IPS DF 6.9 (cell line): ENCODE measurements around the gene HTR3B.
"Not testable (repeated sequence)": the region's sequence is repeated elsewhere in the genome, so short reads cannot be mapped to it uniquely, and the experiment has no call there.

Source experiments
- DNase-seq: peaks from one replicate; pipeline ENCODE4 v3.0.0-alpha.2; 2013; ENCODE audit warnings: low read depth, low spot score
- H3K27ac ChIP-seq: one replicate; pipeline ENCODE4 v1.5.1; 2013; ENCODE audit warnings: low read length, control low read depth
- H3K27me3 ChIP-seq: 2 replicates; pipeline ENCODE4 v1.6.1; 2013; ENCODE audit warnings: mild to moderate bottlenecking, low read length; ENCODE audit not compliant: control insufficient read depth, insufficient read depth
- H3K36me3 ChIP-seq: 2 replicates; pipeline ENCODE4 v1.6.1; 2013; ENCODE audit warnings: low read length; ENCODE audit not compliant: control insufficient read depth, insufficient read depth
- H3K4me1 ChIP-seq: 2 replicates; pipeline ENCODE4 v1.6.1; 2013; ENCODE audit warnings: low read length; ENCODE audit not compliant: control insufficient read depth, insufficient read depth
- H3K4me3 ChIP-seq: 2 replicates; pipeline ENCODE4 v1.5.1; 2013; ENCODE audit warnings: mild to moderate bottlenecking, low read length
- H3K9me3 ChIP-seq: 2 replicates; pipeline ENCODE4 v1.6.1; 2013; ENCODE audit warnings: low read length, inconsistent platforms; ENCODE audit not compliant: control insufficient read depth, insufficient read depth
- WGBS: extraction: QIAGEN DNeasy Blood & Tissue Kit; methylation state at CpG from one replicate; pipeline ENCODE4 v1.1.7; 2013; ENCODE audit warnings: mixed read lengths, missing lambda C conversion rate; ENCODE audit not compliant: insufficient read length, insufficient coverage; 5-methylcytosine and 5-hydroxymethylcytosine counted together

Gene HTR3B

DNA sequence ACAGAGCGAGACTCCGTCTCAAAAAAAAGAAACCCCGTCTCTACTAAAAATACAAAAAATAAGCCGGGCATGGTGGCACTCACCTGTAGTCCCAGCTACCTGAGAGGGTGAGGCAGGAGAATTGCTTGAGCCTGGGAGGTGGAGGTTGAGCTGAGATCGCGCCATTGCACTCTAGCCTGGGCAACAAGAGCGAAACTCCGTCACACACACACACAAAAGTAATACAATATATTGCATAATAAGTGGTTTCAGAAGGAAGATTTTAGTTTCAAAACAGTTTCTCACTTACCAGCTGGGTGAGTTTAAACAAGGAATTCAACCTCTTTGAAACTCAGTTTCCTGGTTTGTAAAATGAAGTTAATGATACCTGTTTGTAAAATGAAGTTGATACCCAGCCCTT is 37.7 kb downstream of the HTR3B start:
- WGBS, result no CpG with 5 or more reads among the region's 8 CpGs
- Histone ChIP-seq H3K36me3 (no peaks in the 10 kb centered on the region), H3K4me1 (no peaks in the 10 kb centered on the region), H3K27me3 (no peaks in the 10 kb centered on the region), H3K27ac (no peak overlapping the region), H3K4me3 (no peak overlapping the region), H3K9me3 (no peaks in the 10 kb centered on the region)
- no peak for DNase-seq

- H3K9me3 ChIP-seq, H3K27ac ChIP-seq, H3K36me3 ChIP-seq, H3K27me3 ChIP-seq, H3K4me1 ChIP-seq, DNase-seq, H3K4me3 ChIP-seq: not testable (repeated sequence)
- WGBS, result no CpG with 5 or more reads among the region's 2 CpGs
These were observed 41.6 kb downstream of the HTR3B start for GRCh38 chr11:113946162-113946561.

- H3K27me3 ChIP-seq, result no peaks in the 10 kb centered on the region
- no peaks in the 10 kb centered on the region for H3K9me3 ChIP-seq
- no peak overlapping the region for H3K27ac ChIP-seq
- WGBS, result no CpG with 5 or more reads among the region's 4 CpGs
- H3K36me3 ChIP-seq, result no peaks in the 10 kb centered on the region
- H3K4me3 ChIP-seq, result no peak overlapping the region
- DNase-seq, result no peak
- peaks cover 2% of the 10 kb centered on the region; the same call in 1 of the 2 replicates for H3K4me1 ChIP-seq
These were observed 43.4 kb downstream of the HTR3B start for GRCh38 chr11:113947994-113948393.

GRCh38 chr11:113949891-113950290 is 45.3 kb downstream of the HTR3B start:
- Histone ChIP-seq H3K4me3 (no peak overlapping the region), H3K36me3 (no peaks in the 10 kb centered on the region), H3K4me1 (peaks cover 4% of the 10 kb centered on the region; the same call in 1 of the 2 replicates), H3K27me3 (peaks cover 1% of the 10 kb centered on the region; the same call in 1 of the 2 replicates), H3K27ac (no peak overlapping the region), H3K9me3 (no peaks in the 10 kb centered on the region)
- no peak for DNase-seq
- WGBS, result no CpG with 5 or more reads among the region's 4 CpGs

DNA sequence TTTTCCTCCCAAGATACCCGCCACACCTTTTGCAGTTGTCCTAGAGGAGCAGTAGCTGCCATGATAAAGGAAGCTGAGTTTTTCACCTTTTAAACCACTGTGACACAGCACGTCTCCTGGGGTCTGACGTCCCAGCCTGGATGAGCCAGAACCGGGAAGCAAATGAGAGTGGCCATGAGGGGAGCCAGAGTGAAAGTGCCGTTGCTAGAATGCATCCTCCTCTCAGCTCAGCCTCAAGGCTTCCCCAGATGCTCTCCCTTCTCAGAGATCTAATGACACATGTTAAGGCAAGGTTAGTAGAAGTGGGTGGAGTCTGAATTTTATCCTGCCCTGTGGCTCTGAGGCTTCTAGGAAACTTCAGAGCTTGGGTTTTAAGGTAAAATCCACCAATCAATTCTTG is 46.9 kb downstream of the HTR3B start:
- no CpG with 5 or more reads among the region's 5 CpGs for WGBS
- DNase-seq, result no peak

GRCh38 chr11:113952070-113952469 is 47.5 kb downstream of the HTR3B start:
- H3K4me3 ChIP-seq, result no peak overlapping the region
- peaks cover 5% of the 10 kb centered on the region; the same call in 1 of the 2 replicates for H3K4me1 ChIP-seq
- no peak overlapping the region for H3K27ac ChIP-seq
- no peak for DNase-seq
- peaks cover 1% of the 10 kb centered on the region; the same call in 1 of the 2 replicates for H3K27me3 ChIP-seq
- WGBS, result no CpG with 5 or more reads among the region's 10 CpGs
- no peaks in the 10 kb centered on the region for H3K9me3 ChIP-seq
- H3K36me3 ChIP-seq, result no peaks in the 10 kb centered on the region

More for the DNA sequence above, 46.9 kb downstream of the HTR3B start:
- Histone ChIP-seq H3K4me1 (peaks cover 4% of the 10 kb centered on the region; the same call in 1 of the 2 replicates), H3K4me3 (no peak overlapping the region), H3K27ac (no peak overlapping the region), H3K9me3 (no peaks in the 10 kb centered on the region), H3K27me3 (peaks cover 1% of the 10 kb centered on the region; the same call in 1 of the 2 replicates), H3K36me3 (no peaks in the 10 kb centered on the region)

- no CpG with 5 or more reads among the region's 10 CpGs for WGBS
- Histone ChIP-seq H3K4me3 (no peak overlapping the region), H3K27ac (no peak overlapping the region), H3K36me3 (no peaks in the 10 kb centered on the region), H3K9me3 (no peaks in the 10 kb centered on the region), H3K4me1 (peaks cover 6% of the 10 kb centered on the region; the same call in 1 of the 2 replicates), H3K27me3 (peaks cover 1% of the 10 kb centered on the region; the same call in 1 of the 2 replicates)
- no peak for DNase-seq
These were observed 48.0 kb downstream of the HTR3B start for GRCh38 chr11:113952588-113952987.

DNA sequence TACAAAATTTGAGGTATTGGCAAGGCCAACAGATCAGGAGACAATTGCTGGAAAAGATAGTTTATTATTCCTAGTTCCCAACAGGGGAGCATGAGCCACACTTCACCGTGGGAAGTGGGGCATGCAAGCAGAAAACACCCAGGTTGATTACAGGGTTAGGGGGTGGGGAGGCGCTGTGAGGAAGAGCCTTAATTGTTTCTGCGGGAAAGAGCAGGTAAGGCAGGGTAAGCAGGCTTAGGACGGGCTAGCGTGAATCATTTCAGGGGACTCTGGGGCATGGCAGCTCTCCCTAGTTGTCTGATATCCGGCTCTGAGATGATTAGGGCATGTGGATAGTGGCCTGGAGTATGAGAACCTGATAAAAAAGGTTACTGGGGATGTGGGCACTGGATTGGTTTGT is 49.6 kb downstream of the HTR3B start:
- no peak overlapping the region for H3K27ac ChIP-seq
- no peak for DNase-seq
- WGBS, result no CpG with 5 or more reads among the region's 6 CpGs

GRCh38 chr11:113956986-113957385 is 52.4 kb downstream of the HTR3B start:
- Histone ChIP-seq H3K27ac (no peak overlapping the region), H3K4me1 (peaks cover 4% of the 10 kb centered on the region; the same call in 1 of the 2 replicates), H3K27me3 (peaks cover 1% of the 10 kb centered on the region; the same call in 1 of the 2 replicates), H3K4me3 (no peak overlapping the region), H3K36me3 (no peaks in the 10 kb centered on the region), H3K9me3 (no peaks in the 10 kb centered on the region)
- WGBS, result no CpG with 5 or more reads among the region's 9 CpGs
- DNase-seq, result no peak

More for the DNA sequence above, 49.6 kb downstream of the HTR3B start:
- peaks cover 1% of the 10 kb centered on the region; the same call in 1 of the 2 replicates for H3K27me3 ChIP-seq
- peaks cover 6% of the 10 kb centered on the region; the same call in 1 of the 2 replicates for H3K4me1 ChIP-seq
- H3K36me3 ChIP-seq, result no peaks in the 10 kb centered on the region
- no peak overlapping the region for H3K4me3 ChIP-seq
- H3K9me3 ChIP-seq, result no peaks in the 10 kb centered on the region

DNA sequence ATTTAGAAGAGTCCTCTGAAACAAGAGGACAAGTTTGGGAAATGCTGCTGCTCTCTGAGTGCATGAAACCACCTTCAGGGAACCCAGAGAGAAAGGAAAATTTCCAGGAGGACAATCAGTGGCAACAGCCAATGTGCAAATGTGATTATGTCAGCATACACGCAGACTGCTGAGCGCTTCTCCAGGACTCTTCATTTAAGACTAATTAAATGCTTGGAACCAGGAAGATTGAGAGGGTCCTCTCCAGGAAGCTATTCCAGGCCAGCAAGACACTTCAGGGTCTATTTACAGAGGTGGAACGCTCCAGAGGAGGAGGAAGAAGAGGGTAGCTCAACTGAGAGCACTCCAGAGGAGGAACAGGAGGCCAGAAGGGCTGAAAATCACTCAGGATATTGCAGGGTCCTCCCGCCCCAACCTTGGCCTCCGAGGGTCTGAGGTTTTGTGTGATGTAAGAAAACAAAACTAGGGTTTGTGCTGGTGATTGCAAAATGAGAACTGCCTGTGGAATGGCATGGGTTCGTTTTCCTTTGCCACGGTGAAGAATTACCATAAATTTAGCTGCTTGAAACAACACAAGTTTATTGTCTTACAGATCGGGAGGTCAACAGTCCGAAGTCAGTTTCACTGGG is 56.2 kb downstream of the HTR3B start:
- Histone ChIP-seq H3K36me3 (no peaks in the 10 kb centered on the region), H3K27me3 (no peaks in the 10 kb centered on the region), H3K4me3 (no peak overlapping the region), H3K4me1 (0 out of 2 replicates have a peak, but pooled peaks cover 3% of the 10 kb centered on the region), H3K27ac (no peak overlapping the region), H3K9me3 (no peaks in the 10 kb centered on the region)
- no peak for DNase-seq
- WGBS, result no CpG with 5 or more reads among the region's 9 CpGs

DNA sequence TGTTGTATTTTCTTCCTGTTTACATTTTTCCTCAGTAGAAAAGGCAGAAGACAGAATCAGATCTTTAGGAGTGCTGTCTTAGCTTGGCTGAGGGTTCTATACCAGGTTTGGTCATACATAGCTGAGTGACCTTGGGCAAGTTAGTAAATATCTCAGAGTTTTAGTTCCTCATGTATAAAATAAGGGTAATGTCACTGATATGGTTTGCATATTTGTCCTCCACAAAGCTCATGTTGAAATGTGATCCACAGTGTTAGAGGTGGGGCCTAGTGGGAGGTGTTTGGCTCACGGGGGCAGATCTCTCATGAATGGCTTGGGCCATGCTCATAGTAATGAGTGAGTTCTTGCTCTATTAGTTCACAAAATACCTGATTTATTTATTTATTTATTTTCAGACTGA is 62.8 kb downstream of the HTR3B start:
- no peak for DNase-seq
- WGBS, result no CpG with 5 or more reads among the region's 1 CpG
- Histone ChIP-seq H3K4me3 (no peak overlapping the region), H3K36me3 (no peaks in the 10 kb centered on the region), H3K4me1 (0 out of 2 replicates have a peak, but pooled peaks cover 1% of the 10 kb centered on the region), H3K27ac (no peak overlapping the region), H3K9me3 (no peaks in the 10 kb centered on the region), H3K27me3 (no peaks in the 10 kb centered on the region)
